Adrenal gland (tissue), 12 donors: Measurements from ENCODE around the gene FJX1. TPM values are rescaled to one million over a fixed set of nuclear protein-coding genes. Genes with fewer than 3 reads are reported as not detected.
A peak's percentile ranks its signal among the peaks of the same experiment; 100 is the strongest.

Experiments
- DNase-seq, 7 donors: peaks; one replicate each; pipeline ENCODE4 v3.0.0-alpha.2; 2019 to 2020
- H3K27ac ChIP-seq, 5 donors: fragments of 200-600 bp; sonication (generic) in 4 of 5; 1 replicate in 3 of 5; 2 replicates in 2 of 5; pipeline versions ENCODE4 v1.5.1 to v1.8.0; 2016 to 2020; ENCODE audit warnings: mild to moderate bottlenecking in 1 of 5
- H3K27me3 ChIP-seq: fragments of 200-600 bp; 2 replicates; pipeline ENCODE4 v1.8.0; 2021
- H3K36me3 ChIP-seq, 2 donors: fragments of 200-600 bp; replicated peaks in 1 of 2; 1 replicate in 1 of 2; 2 replicates in 1 of 2; pipeline versions ENCODE4 v1.5.1 to v1.8.0; 2018 to 2022
- H3K4me1 ChIP-seq, 2 donors: fragments of 200-600 bp; replicated peaks in 1 of 2; 1 replicate in 1 of 2; 2 replicates in 1 of 2; pipeline versions ENCODE4 v1.5.1 to v1.8.0; 2018 to 2021
- H3K4me3 ChIP-seq, 4 donors: fragments of 200-600 bp; sonication (generic) in 3 of 4; one replicate each; pipeline ENCODE4 v1.5.1; 2016 to 2018
- H3K9me3 ChIP-seq, 3 donors: fragments of 200-600 bp; sonication (generic) in 1 of 3; replicated peaks in 1 of 3; 1 replicate in 2 of 3; 2 replicates in 1 of 3; pipeline versions ENCODE4 v1.5.1 to v1.8.0; 2016 to 2021
- CTCF ChIP-seq, 6 experiments: fragments of 450-650 bp in 4 of 6; fragments of 200-600 bp in 2 of 6; sonication (generic) in 1 of 6; IDR thresholded peaks; 1 replicate in 5 of 6; 2 replicates in 1 of 6; pipeline versions ENCODE4 v1.5.1 to v1.8.0; 2016 to 2021; ENCODE audit warnings: antibody characterized with exemption in 6 of 6, mild to moderate bottlenecking in 2 of 6, moderate library complexity in 1 of 6
- POLR2A ChIP-seq, 2 donors: fragments of 450-650 bp; IDR thresholded peaks; one replicate each; pipeline ENCODE4 v1.6.1; 2017; ENCODE audit warnings: antibody characterized with exemption in 2 of 2, mild to moderate bottlenecking in 2 of 2, moderate library complexity in 1 of 2
- WGBS, 4 donors: extraction: QIAGEN DNeasy Blood & Tissue Kit in 2 of 4; methylation state at CpG; one replicate each; pipeline versions ENCODE4 v1.1.5 to v1.1.7; 2013 to 2017; 5-methylcytosine and 5-hydroxymethylcytosine counted together
- intact Hi-C, 2 donors: fragments of 100-400 bp; cut with DNase I; formaldehyde crosslinking; loops; one replicate each; pipeline versions ENCODE4 v1.14.1 to v1.15.0; 2022 to 2023
- polyA plus RNA-seq, 3 donors: library from polyadenylated mRNA; stranded (reverse); fragments of 200-250 nt in 2 of 3; fragments of 350-450 nt in 1 of 3; fragmentation: Illumina TruSeq in 1 of 3; extraction: RNeasy Lipid Tissue Mini Kit (QIAGEN cat#74804) in 1 of 3; gene quantifications; one replicate each; pipeline ENCODE4 v1.2.3, GENCODE V29; 2013 to 2014
- total RNA-seq, 9 donors: library from RNA; depleted of rRNA in 4 of 9; stranded (reverse); fragments of >200 nt in 4 of 9; fragments of 120-200 nt in 1 of 9; fragmentation: NEBNext Ultra II Directional in 1 of 9; extraction: Animal tissue kit (Norgen Biotek cat#: 25700) in 1 of 9; gene quantifications; one replicate each; pipeline versions ENCODE4 v1.1.0 to v1.2.4, GENCODE V29; 2013 to 2023
- donor health status: healthy with polysubstance abuse.
- donor health status: Bipolar disorder and iron deficiency.
- donor health status: DM: yes; HTN: yes; CAD: no.
- donor health status: DM: no; HTN: no; CAD: no.
- donor health status: DM: no; HTN: no; CAD: no.
- donor health status: DM: yes; HTN: yes; CAD: no.

FJX1 gene
- total and polyA plus RNA-seq, 12 donors: 1.1 to 37.1 (median 9.1) TPM

- Histone ChIP-seq H3K36me3 (no peaks in the 10 kb centered on the region), H3K9me3 (no peaks in the 10 kb centered on the region), H3K27ac (no peak overlapping the region), H3K27me3 (no peaks in the 10 kb centered on the region), H3K4me3 (no peak overlapping the region), H3K4me1 (no peaks in the 10 kb centered on the region)
- no peak for TF ChIP-seq POLR2A (IDR thresholded peaks at IDR 0.05)
- no peak for TF ChIP-seq CTCF (IDR thresholded peaks at IDR 0.05)
- no peak for DNase-seq
- WGBS, 4 donors: 77 to 85% (median 82%) methylated on average over 7 of the region's 7 CpGs
- intact Hi-C loops: loop anchor here (10.0 kb wide), 5 partner anchors 204 to 654 kb away; partner anchors contain the start of gene LDLRAD3 (in 1 of the 2)
These were observed 7.6 kb upstream of the FJX1 start for GRCh38 chr11:35610631-35611030.

- TF ChIP-seq POLR2A (IDR thresholded peaks at IDR 0.05): no peak
- no peaks in the 10 kb centered on the region for H3K9me3 ChIP-seq
These were observed 6.5 kb upstream of the FJX1 start for GRCh38 chr11:35611741-35612140.

GRCh38 chr11:35614939-35615569, 3.2 kb upstream of the FJX1 start:
- H3K27ac ChIP-seq: no peak overlapping the region
- DNase-seq: no peak
- H3K27me3 ChIP-seq: no peaks in the 10 kb centered on the region
- H3K36me3 ChIP-seq: no peaks in the 10 kb centered on the region
- H3K4me1 ChIP-seq: peaks cover 13 to 17% of the 10 kb centered on the region in 2 donors
- intact Hi-C loops: loop anchor here (10.0 kb wide), 5 partner anchors 200 to 650 kb away; partner anchors contain the start of gene LDLRAD3 (in 1 of the 2)
- 46 to 70% (median 56%) methylated on average over 1 of the region's 1 CpG for WGBS, 4 donors
- TF ChIP-seq CTCF (IDR thresholded peaks at IDR 0.05) (no peak), POLR2A (IDR thresholded peaks at IDR 0.05) (no peak)
- no peaks in the 10 kb centered on the region for H3K9me3 ChIP-seq
- no peak overlapping the region for H3K4me3 ChIP-seq

More at GRCh38 chr11:35611741-35612140, 6.5 kb upstream of the FJX1 start:
- H3K27ac ChIP-seq: no peak overlapping the region
- H3K4me1 ChIP-seq: peaks cover 0 to 4% of the 10 kb centered on the region in 2 donors
- DNase-seq: no peak
- intact Hi-C loops: loop anchor here (10.0 kb wide), 5 partner anchors 203 to 653 kb away; partner anchors contain the start of gene LDLRAD3 (in 1 of the 2)
- no peaks in the 10 kb centered on the region for H3K27me3 ChIP-seq
- WGBS, 4 donors: 46 to 100% (median 72%) methylated on average over 1 of the region's 1 CpG
- no peaks in the 10 kb centered on the region for H3K36me3 ChIP-seq
- no peak overlapping the region for H3K4me3 ChIP-seq

- Histone ChIP-seq H3K27ac (no peak overlapping the region), H3K27me3 (no peaks in the 10 kb centered on the region), H3K9me3 (no peaks in the 10 kb centered on the region), H3K36me3 (no peaks in the 10 kb centered on the region), H3K4me1 (peaks cover 17 to 24% of the 10 kb centered on the region in 2 donors), H3K4me3 (no peak overlapping the region)
- intact Hi-C loops: loop anchor here (2.0 to 10.0 kb wide), 6 partner anchors 199 to 651 kb away; partner anchors contain the start of gene LDLRAD3 (in 1 of the 2)
- TF ChIP-seq POLR2A (IDR thresholded peaks at IDR 0.05): no peak
- peak; percentile 64 to 86 (median 80) for TF ChIP-seq CTCF (IDR thresholded peaks at IDR 0.05)
- peak in 1 of 7 donors; percentile 14 for DNase-seq
- 24 to 28% (median 26%) methylated on average over 8 of the region's 8 CpGs for WGBS, 4 donors
These were observed 2.0 kb upstream of the FJX1 start for GRCh38 chr11:35615921-35616900.
